NCI-H345 treated with DMSO at 0.1 percent for 48 hours (cell line): ENCODE data around the gene PNLIP.

ENCODE experiments used
- DNase-seq: peaks from one replicate; lab custom pipeline; 2025; ENCODE audit not compliant: unreplicated experiment; lab: John Stamatoyannopoulos, UW

The PNLIP gene

DNA sequence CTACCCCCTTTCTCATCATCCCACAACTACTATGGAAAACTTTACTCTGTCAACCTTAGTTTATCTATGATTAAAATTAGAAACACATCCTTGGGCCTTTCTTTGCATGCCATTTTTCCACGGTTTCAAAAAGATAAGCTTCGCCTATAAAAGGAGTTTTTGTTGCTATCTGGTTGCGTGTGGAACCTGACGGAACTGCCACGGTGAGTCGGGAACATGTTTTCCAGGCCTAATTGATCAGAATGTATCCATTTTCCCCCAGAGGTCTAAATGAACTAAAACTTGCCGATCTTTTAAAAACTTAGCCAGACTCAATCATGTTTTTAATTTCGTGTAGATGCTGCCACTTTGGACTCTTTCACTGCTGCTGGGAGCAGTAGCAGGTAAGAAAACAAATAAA, at the start of gene PNLIP:
Gene PNLIP, plus strand, starts transcription at position 176 of the 400 bp plus-strand sequence. Its CDS starts 162 bp downstream, at position 338.
- DNase-seq = no peak

DNA sequence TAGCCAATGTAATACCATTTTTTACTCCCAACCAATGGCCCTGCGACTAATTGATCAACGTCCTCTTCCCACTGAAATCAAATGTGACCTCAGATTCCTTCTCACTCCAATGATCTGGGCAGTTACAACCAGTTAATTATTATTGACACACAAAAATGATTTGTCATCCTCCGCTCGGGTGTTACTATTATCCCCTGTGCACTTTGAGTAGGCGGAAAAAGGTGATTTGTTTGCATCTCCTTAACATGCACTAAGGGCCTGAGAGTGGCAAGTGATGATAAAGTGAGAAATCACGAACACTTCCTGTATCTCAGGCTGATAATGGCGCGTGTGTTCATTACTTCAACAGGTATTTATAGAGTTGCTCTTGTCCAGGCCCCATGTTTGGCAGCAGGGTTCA, 40.9 kb upstream of the PNLIP start:
- DNase-seq = no peak

DNA sequence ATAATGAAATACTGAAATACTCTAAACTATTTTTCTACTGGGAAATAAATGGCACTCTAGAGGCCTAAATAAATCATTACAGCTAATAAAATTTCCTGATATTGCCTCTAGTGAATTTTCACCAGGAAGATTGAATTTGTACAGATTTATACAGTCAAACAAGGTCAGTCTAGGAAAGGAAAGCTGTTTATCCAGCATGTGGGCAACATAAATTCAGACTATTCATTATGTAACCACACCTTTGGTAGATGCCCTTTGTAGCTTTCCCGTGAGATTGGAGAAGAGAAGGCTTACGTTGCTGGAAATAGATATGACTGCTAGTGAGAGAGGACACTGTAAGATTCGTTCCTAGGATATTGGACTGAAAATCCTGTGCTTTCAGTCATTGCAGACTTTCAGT, 35.2 kb upstream of the PNLIP start:
- DNase-seq = no peak

DNA sequence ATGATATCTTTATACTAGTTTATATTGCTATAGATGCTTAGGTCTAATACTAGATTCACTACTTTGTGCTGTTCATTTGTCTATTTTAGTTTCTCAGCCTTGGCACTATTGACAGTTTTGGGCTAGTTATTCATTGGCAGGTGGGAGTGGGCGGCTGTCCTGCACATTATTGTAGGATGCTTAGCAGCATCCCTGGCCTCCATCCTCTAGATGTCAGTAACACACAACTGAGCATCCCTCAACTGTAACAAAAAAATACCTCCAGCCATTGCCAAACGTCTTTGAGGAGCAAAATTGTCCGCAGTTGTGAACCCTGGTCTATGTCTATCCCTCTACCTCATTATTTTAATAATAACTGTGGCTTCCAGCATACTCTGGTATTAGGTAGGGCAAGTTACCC, 34.4 kb upstream of the PNLIP start:
- no peak for DNase-seq

DNA sequence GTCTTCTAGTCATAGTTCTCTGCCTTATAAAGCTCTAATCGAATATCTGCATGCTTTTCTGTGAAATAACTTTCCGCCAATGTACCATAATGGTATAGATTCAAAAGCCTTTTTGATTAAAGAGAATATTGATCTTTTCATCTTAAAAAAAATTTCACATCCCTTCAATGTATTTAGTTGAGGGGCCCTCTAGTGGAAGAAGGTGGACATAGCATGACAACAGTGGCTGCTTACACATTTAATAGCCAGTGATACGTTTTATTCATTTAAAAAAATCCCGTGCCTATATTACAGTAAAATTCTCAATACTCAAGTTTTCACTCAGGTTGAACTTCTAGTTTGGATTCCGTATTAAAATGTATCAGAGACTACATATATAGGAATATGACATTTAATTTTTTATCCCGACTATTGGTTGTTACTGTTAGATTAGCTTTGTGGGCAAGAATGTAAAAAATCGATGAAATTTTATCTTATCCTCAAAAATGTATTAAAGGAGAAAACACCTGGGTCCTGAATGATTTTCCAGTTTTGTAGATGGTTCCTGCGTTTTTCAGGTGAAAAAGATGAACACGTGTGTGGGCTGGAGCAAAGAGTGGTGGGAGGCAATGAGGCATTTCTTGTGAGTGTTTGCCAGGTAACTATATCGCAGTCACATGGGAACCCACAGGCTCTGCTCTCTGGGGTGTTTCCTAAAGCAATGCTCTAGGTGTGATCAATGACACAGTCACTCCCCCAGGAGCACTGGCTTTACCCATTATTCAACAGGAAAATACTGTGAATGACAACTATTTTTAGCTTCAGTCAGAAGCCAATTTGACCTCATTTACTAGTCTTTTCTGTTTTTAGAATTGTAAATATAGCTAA, 24.1 kb upstream of the PNLIP start:
- DNase-seq = peak; percentile 22

DNA sequence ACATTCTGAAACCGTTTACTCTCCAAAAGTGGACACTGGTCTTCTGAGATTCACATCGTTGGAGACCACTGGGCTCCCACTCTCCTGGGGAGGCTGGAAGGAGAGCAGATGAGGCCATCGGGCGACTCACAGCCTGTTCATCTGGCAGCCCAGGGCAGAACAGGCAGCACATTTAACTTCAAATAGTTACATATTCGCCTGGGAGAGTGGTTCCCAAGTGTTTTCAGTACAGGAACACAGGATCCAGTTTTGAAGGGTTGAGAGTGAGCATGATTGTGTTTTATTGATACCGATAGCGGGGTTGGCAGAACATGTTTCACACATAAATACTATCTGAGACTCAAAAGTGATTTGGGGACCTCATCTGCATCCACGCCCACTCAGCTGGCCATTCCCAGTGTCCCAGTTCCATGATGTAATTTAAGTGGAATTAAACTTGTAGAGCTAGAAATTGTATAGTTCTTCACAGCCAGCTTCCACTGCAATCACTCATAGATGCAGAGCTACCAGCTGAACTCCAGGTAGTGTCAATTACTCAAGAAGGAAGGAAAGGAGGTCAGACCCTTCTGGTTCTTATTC, 22.8 kb upstream of the PNLIP start:
- no peak for DNase-seq

DNA sequence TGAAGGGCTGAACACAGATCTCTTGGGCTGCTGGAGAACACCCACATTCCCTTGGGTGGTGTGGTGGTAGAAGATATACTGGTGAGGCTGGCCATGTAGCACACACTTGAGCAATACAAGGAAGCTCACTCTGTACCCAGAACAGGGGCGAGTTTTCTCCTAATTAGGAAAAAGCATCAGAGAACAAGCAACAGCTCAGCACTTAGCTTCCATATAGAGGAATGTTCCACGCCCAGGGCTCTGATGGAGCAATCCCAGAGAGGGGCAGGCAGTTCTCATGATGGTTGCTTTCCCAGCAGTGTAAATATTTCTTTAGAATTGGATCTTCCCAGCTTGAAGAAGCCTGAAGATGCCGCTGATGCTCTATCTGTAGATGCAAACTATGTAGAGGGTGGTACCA, 21.0 kb upstream of the PNLIP start:
- no peak for DNase-seq

DNA sequence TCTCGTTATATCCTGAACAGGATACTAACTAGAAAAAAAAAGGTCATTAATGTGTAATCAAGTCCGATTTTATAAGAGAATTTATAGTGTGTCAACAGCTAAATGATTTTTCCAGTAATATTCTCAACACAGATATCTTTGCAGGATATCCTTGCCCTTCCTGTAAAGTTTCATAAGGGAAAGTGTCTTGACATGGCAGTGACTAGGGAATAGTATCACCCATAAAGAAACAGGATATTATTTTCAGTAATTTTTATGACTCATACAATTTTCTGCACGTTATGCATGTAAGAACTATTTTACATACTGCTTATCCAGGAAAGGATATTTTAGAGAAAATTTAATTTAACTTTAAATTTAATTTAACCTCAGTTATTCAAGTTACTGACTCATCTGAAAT, 19.5 kb upstream of the PNLIP start:
- DNase-seq = no peak

DNA sequence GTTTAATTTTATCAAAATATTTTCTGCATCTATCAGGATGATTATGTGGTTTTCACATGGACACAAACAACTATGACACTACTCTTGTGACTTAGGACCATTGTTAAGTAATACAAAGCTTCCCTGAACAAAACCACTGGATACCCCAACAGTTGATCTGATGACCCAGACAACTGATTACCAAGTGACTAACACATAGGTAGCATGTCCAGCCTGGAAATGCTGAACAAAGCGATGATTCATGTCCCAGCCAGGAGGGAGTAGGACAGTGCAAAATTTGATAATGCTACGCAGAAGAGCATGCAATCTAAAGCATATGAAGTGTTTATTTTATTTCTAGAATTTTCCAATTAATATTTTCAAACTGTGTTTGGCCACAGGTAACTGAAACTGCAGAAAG, 8.9 kb upstream of the PNLIP start:
- DNase-seq = no peak

DNA sequence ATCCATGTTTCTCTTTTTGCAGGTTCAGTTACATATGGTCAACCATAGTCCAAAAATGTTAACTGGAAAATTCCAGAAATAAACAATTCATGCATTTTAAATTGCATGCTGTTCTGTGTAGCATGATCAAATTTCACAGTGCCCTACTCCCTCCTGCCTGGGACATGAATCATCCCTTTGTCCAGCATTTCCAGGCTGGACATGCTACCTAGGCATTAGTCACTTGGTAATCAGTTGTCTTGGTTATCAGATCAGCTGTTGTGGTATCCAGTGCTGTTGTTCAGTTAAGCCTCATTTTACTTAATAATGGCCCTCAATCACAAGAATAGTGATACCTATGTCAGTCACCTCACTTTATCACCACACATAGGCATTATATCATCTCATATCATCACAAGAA, 7.3 kb upstream of the PNLIP start:
- no peak for DNase-seq

DNA sequence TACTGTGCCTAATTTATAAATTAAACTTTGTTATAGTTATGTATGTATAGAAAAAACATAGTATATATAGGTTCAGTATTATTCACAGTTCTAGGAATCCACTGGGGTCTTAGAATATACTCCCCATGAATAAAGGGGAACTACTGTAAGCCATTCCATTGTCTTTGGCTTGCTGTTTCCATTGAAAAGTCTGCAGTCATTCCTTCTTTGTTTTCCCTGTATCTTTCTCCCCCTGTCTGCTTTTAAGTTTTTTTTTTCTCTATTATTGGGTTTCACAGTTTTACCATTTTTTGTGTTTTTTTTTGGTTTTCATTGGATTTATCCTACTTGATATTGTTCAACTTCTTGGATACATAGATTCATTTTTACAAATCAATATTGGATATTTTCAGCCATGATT, 6.7 kb upstream of the PNLIP start:
- DNase-seq = no peak

DNA sequence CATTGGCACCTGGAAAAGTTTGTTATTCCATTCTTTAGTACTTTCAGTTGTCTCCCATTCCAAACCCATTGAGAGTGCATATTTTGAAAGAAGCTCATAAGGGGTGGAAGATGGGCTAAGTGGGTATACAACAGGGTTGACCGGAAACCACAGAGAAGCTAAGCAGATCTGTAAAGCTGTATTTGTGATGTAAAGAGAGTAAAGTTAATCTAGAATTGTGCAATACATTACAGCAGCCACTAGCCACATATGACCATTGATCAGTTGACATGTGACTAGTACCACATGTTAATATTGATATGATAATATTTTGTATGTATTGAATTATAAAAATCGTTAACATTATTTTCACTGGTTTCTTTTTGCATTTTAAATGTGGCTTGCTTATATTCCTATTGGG, 4.9 kb upstream of the PNLIP start:
- DNase-seq = no peak

DNA sequence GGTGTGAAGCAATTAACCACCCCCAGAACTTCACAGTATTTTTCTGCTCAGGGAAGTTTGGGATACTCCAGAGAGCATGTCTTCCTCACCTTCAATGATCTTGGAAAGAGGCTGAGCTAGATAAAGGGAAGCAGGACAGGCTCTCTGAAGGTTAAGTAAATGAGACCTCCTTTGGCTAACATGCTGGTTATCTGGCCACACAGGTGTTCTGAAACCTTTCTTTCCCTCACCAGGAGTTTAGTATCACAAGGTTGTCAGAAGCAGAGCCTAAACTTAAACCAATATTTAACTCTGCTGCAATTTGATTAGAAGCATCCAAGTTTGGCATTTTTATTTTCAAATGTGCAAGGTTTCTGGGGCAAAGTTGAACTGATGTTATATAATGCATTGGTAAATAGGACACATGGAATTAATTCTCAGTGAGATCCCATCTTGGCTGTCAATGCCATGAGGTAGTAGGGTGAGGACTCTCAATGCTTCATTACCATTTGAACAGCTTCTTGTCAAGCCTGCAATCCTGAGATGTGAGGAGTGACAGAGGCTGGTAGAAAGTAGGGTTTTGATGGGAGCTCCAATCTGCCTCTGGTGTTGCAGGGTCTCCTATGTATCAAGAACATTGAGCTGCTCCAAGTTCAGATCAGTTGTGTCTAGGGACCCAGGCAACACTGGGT, 3.6 kb upstream of the PNLIP start:
- DNase-seq = no peak

DNA sequence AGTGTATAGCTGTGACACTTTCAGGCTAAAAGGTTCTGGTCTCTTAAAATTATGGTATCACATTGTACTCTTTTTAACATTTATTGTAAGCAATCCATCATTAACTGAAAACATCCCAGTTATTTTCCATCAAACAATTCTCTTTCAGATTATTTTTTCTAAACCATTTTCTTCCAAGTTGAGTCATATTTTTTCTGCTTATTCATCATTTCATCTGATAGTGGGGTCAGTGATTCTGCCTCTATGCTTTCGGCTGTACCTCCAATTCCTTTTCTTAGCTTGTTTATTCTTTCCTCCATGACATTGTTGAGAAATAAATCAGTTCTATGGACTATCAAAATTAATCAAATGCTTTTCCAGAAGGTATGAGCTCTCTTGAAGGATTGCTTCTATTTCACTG, 609 bp upstream of the PNLIP start:
- DNase-seq = no peak

DNA sequence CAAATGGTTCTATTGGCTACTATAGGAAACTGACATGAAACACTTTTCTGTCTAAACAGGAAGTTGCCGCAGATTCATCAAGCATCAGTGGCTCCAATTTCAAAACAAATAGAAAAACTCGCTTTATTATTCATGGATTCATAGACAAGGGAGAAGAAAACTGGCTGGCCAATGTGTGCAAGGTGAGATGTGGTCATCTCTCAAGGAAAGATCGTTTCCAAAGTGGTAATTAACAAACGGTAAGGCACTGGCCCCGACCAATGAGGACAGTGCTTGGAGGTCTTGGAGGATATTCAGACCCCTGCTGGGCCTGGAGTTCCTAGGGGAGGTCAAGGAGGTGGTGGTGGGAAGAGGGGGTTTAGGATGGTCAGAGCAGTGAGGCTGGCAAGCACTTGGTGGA, 2.6 kb downstream of the PNLIP start:
- no peak for DNase-seq

DNA sequence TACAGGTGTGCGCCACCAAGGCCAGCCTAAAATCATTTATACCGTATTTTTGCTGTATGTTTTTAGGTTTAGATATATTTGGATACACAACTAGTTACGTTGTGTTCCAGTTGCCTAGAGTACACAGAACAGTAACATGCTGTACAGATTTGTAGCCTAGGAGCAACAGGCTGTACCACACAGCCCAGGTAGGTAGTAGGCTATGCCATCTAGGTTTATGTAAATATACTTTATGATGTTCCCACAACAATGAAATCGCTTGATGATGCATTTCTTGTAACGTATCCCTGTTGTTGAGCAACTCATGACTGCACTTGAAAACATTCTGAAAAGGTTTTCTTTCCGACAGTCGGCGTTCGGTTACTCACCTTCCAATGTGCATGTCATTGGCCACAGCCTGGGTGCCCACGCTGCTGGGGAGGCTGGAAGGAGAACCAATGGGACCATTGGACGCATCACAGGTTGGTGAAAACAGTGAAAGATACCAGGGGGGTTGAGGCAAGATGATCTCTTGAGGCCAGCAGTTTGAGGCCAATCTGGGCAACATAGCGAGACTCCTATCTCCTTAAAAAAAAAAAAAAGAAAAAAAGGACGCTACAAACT, 7.7 kb downstream of the PNLIP start:
- DNase-seq = no peak

DNA sequence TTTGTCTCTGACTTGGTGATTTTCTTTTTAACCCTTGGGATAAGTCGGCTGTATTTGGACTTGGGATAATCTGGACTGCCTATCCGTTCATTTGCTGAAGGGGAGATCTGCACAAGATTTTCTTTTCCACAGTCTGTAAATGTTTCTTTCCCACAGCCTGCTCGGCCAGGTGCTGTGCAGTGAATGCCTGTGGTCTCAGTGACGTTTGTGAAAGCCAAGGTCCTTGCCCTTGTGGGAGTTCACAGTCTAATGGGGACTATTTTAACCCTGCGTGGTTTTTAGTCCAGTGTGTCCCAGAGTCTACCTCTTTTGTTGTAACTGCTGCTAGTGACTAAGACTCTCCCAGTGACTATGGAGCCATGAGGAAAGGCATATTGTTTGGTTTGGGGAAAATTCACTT, 8.9 kb downstream of the PNLIP start:
- DNase-seq = no peak

DNA sequence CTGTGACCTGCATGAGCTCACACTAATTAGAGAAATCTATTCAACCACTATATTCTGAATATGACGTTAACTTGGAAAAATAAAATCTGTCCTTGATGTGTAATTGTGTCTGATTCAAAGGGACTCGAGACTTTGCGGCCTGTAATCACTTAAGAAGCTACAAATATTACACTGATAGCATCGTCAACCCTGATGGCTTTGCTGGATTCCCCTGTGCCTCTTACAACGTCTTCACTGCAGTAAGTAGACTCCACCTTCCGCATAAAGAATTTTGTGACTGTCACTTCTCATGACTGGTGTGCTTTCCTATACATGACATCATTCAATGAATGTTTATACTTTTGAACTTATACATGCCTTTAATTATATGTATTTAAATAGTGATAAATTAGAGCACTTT, 10.1 kb downstream of the PNLIP start:
- no peak for DNase-seq

DNA sequence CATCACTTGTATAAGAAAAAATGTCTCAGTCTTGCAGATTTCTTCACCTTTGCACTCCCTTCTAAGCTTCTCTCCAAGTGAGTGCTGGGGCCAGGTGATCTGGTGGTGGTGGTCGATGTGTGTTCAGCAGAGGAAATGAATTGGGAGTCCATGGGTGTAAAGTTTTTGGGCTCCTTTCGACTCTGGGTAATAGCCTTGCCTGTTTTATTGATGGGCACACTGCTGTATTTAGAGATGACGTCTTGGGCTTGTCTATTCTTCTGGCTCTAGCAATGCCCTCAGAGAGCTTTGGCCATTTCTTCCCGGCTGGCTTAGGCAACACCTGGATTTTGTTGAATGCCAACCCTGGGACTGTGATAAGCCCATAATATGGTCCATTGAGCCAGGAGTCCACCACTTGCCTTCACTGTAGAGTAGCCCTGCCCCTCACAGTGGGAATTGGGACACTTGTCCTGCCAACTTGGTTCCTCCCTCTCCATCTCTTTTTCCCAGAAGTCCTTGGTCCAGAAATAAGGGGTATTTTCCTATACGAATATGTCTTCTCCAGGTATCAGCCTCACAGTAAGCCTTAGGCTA, 11.7 kb downstream of the PNLIP start:
- DNase-seq = no peak

DNA sequence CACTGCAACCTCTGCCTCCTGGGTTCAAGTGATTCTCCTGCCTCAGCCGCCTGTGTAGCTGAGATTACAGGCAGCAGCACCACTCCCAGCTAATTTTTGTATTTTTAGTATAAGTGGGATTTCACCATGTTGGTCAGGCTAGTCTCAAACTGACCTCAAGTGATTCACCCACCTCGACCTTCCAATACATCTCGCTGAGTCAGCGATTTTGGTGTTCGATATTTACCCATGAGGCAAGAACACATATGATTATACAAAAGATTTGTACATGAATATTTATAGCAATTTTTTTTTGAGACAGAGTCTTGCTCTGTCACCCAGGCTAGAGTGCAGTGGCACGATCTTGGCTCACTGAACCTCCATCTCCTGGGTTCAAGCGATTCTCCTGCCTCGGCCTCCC, 19.8 kb downstream of the PNLIP start:
- DNase-seq = no peak

DNA sequence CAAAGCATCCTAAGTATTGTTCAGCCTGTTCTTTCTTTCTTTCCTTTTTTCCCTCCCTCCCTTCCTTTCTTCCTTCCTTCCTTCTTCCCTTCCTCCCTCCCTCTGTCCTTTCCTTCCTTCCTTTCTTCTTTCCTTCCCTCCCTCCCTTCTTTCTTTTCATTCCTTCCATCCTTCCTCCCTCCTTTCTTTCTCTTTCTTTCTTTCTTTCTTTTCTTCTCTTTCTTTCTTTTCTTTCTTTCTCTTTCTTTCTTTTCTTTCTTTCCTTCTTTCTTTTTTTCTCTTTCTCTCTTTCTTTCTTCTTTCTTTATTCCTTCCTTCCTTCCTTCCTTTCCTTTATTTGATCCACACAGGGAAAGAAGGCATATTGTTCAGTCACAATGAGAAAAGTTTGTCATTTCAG, 21.2 kb downstream of the PNLIP start:
- DNase-seq = no peak

DNA sequence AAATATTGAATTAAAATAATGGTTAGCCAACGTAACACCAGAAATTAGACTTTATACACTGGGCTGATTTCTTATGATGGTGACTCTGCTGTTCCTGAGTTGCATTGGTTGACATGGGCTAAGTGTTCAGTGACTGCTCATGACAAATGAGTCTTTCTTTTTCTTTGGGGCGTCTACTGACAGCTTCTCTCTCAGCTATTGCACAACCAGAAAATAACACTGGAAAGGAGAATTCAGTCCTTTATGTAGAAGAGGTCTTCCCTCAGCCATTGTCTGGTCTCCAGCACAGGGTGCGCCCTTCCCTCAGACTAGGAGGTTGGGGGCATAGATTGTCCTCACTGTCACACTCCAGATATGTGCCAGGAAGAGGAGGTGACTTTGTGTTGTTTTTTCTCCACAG, 21.6 kb downstream of the PNLIP start:
- DNase-seq = no peak
